BE2C (cell line): ENCODE data around the gene HSPBP1.

Experiments
- DNase-seq: peaks from one replicate; pipeline ENCODE4 v3.0.0-alpha.2; 2020
- H3K27me3 ChIP-seq: fragments of 250-450 bp; sonication (Bioruptor Pico); 2 replicates; pipeline ENCODE4 v1.5.1; 2020; ENCODE audit warnings: mild to moderate bottlenecking
- H3K36me3 ChIP-seq: fragments of 250-450 bp; sonication (Bioruptor Pico); 2 replicates; pipeline ENCODE4 v1.5.1; 2020; ENCODE audit warnings: mild to moderate bottlenecking
- H3K4me1 ChIP-seq: fragments of 250-450 bp; sonication (Bioruptor Pico); 2 replicates; pipeline ENCODE4 v1.5.1; 2020
- H3K4me3 ChIP-seq: 2 replicates; pipeline ENCODE4 v1.5.1; 2011; ENCODE audit warnings: low read depth, low read length
- H3K9me3 ChIP-seq: fragments of 250-450 bp; sonication (Bioruptor Pico); 2 replicates; pipeline ENCODE4 v1.5.1; 2020
- TF ChIP-seq, protein P1 (sequence below): IDR thresholded peaks from 2 replicates; pipeline ENCODE4 v1.5.1; 2012; ENCODE audit warnings: mild to moderate bottlenecking, low read depth, low read length

Gene HSPBP1

GRCh38 chr19:55240713-55241020 is 39.2 kb downstream of the HSPBP1 start:
- Histone ChIP-seq H3K9me3 (no peaks in the 10 kb centered on the region), H3K4me3 (no peak overlapping the region), H3K36me3 (peaks cover 85% of the 10 kb centered on the region), H3K27me3 (no peaks in the 10 kb centered on the region), H3K4me1 (no peaks in the 10 kb centered on the region; the same call in 1 of the 2 replicates)
- TF ChIP-seq, protein P1, sequence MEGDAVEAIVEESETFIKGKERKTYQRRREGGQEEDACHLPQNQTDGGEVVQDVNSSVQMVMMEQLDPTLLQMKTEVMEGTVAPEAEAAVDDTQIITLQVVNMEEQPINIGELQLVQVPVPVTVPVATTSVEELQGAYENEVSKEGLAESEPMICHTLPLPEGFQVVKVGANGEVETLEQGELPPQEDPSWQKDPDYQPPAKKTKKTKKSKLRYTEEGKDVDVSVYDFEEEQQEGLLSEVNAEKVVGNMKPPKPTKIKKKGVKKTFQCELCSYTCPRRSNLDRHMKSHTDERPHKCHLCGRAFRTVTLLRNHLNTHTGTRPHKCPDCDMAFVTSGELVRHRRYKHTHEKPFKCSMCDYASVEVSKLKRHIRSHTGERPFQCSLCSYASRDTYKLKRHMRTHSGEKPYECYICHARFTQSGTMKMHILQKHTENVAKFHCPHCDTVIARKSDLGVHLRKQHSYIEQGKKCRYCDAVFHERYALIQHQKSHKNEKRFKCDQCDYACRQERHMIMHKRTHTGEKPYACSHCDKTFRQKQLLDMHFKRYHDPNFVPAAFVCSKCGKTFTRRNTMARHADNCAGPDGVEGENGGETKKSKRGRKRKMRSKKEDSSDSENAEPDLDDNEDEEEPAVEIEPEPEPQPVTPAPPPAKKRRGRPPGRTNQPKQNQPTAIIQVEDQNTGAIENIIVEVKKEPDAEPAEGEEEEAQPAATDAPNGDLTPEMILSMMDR: no peak
- no peak for DNase-seq

GRCh38 chr19:55239004-55239403 is 40.9 kb downstream of the HSPBP1 start:
- Histone ChIP-seq H3K4me3 (no peak overlapping the region), H3K4me1 (no peaks in the 10 kb centered on the region; the same call in 1 of the 2 replicates), H3K27me3 (no peaks in the 10 kb centered on the region), H3K9me3 (no peaks in the 10 kb centered on the region), H3K36me3 (peaks cover 80% of the 10 kb centered on the region)
- DNase-seq: no peak
- TF ChIP-seq, protein P1: no peak

DNA sequence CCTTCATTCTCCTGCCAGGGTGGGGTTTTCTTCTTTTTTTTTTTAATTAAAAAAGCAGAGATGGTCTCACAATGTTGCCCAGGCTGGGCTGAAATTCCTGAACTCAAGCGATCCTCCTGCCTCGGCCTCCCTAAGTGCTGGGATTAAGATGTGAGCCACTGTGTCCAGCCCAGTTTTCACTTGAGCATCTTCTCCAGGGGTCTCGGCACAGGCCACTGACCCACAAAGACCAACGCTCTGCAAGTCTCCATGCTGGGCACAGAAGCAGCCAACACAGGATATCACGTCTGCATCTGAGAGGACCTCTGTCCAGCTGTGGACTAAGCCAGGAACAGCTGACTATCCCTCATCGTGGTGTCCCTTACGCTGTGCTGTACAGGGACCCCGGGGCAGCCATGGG is 41.9 kb downstream of the HSPBP1 start:
- Histone ChIP-seq H3K4me3 (no peak overlapping the region), H3K36me3 (peaks cover 81% of the 10 kb centered on the region), H3K27me3 (no peaks in the 10 kb centered on the region), H3K4me1 (peaks cover 3% of the 10 kb centered on the region), H3K9me3 (no peaks in the 10 kb centered on the region)
- TF ChIP-seq, protein P1: no peak
- DNase-seq: no peak

DNA sequence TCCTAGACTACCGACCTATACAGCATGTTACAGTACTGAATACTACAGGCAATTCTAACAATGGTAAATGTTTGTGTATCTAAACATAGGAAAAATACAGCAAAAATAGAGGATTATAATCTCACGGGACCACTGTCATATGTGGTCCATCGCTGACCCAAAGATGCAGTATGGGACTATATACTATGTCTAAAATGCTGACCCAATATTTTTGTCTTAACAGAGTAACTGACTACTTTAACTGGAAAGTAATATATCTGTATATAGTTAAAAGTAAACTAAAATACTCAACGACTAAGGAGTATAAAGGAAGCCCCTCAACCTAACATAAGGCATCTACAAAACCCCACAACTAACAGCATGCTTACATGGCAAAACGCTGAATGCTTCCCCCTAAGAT is 46.9 kb downstream of the HSPBP1 start:
- no peak for DNase-seq
- TF ChIP-seq, protein P1: no peak
- Histone ChIP-seq H3K36me3 (peaks cover 72% of the 10 kb centered on the region), H3K27me3 (no peaks in the 10 kb centered on the region), H3K4me1 (peaks cover 24% of the 10 kb centered on the region), H3K4me3 (no peak overlapping the region), H3K9me3 (no peaks in the 10 kb centered on the region)

DNA sequence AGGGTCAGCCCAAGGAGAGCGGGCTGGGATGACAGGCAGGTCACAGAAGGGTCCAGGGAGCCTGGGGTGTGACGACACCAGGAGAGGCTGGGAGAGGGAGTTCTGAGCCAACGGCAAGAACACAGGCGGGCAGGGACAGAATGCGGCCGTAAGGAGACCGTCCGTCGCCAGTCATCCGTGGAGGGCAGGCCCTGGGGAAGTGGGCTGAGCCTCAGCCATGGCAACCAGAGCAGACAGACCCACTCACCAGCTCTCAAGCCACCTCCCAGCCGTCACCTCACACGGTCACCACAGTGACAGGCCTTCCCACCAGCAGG is 47.7 kb downstream of the HSPBP1 start:
- H3K4me1 ChIP-seq: peaks cover 27% of the 10 kb centered on the region
- no peak overlapping the region for H3K4me3 ChIP-seq
- no peaks in the 10 kb centered on the region for H3K27me3 ChIP-seq
- TF ChIP-seq, protein P1: no peak
- peaks cover 66% of the 10 kb centered on the region for H3K36me3 ChIP-seq
- H3K9me3 ChIP-seq: no peaks in the 10 kb centered on the region
- DNase-seq: peak; percentile 82

DNA sequence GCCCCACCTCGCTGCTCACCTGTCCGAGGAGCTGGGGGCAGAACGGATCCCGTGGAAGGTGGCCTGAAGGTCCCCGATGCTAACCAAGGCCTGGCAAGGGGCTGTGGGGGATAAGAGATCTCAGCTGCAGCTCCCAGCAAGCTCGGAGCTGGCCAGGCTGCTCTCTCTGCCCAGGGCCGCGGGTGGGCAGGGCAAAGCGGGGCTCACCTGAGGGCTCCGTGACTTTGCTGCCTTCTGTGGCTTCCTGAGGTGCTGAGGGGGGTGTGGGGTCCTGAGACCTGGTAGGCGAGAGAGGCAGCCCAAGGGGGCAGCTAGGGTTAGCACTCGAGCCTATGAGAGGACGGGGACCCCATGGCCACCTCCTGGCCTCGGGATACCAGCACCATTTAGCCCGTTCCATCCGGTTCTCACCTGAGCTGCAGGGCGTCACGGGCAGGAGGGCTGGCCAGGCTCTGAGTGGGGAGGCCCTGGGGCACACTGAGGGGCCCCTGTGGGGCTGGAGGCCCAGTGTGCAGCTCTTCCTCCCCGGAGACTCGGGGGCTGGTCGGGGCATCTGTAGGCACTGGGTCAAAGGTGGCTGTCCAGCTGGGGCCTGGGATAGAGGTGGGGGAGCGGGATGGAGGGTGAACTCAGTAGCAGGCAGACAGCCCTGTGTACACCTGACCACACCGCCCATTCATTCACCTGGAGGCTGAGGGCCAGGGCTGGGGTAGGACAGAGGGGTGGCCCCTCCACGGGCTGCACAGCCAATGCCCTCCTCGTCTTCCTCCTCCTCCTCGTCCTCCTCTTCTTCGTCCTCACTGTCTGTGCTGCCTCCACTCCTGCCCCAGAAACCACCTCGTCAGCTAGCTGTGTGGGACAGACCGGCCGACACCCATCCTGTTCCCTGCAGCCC is 48.3 kb downstream of the HSPBP1 start:
- no peaks in the 10 kb centered on the region for H3K9me3 ChIP-seq
- DNase-seq: no peak
- peaks cover 66% of the 10 kb centered on the region for H3K36me3 ChIP-seq
- no peak overlapping the region for H3K4me3 ChIP-seq
- TF ChIP-seq, protein P1: no peak
- H3K27me3 ChIP-seq: no peaks in the 10 kb centered on the region
- H3K4me1 ChIP-seq: peaks cover 27% of the 10 kb centered on the region
